GM21367 (cell line): ENCODE results near the gene SLC31A1.
"Not testable (repeated sequence)": the region's sequence is repeated elsewhere in the genome, so short reads cannot be mapped to it uniquely, and the experiment has no call there.

Experiments used
- ATAC-seq: cut with Tn5 transposase; IDR thresholded peaks from one replicate; pipeline ENCODE4 v1.9.1; 2021; ENCODE audit not compliant: unreplicated experiment

SLC31A1 gene

GRCh38 chr9:113258282-113258681 lies 36.9 kb downstream of the SLC31A1 start:
- no peak for ATAC-seq

- ATAC-seq: no peak
Observed at GRCh38 chr9:113261917-113262671, 40.8 kb downstream of the SLC31A1 start.

GRCh38 chr9:113266174-113266573 lies 44.8 kb downstream of the SLC31A1 start:
- no peak for ATAC-seq

- ATAC-seq: no peak
Observed at GRCh38 chr9:113267911-113268566, 46.7 kb downstream of the SLC31A1 start.

GRCh38 chr9:113269355-113269754 lies 48.0 kb downstream of the SLC31A1 start:
- no peak for ATAC-seq

- ATAC-seq: no peak
Observed at GRCh38 chr9:113269871-113270270, 48.5 kb downstream of the SLC31A1 start.

- ATAC-seq: peak; percentile 4
Observed at GRCh38 chr9:113274474-113275156, 53.3 kb downstream of the SLC31A1 start.

GRCh38 chr9:113275157-113276131 lies 54.1 kb downstream of the SLC31A1 start, which contains the start of the genes CDC26 and PRPF4:
Gene CDC26, minus strand, starts transcription at chr9:113275572. Its CDS starts 3,065 bp downstream, at chr9:113272507.
Gene PRPF4, plus strand, starts transcription at chr9:113275658. Its CDS starts 86 bp downstream, at chr9:113275744.
- ATAC-seq: peak; percentile 96

- no peak for ATAC-seq
Observed at GRCh38 chr9:113278840-113279239, 57.5 kb downstream of the SLC31A1 start.

- no peak for ATAC-seq
Observed at GRCh38 chr9:113281356-113281755, 60.0 kb downstream of the SLC31A1 start.

GRCh38 chr9:113289091-113289490 lies 67.7 kb downstream of the SLC31A1 start:
- ATAC-seq: no peak

GRCh38 chr9:113290052-113290607 lies 68.8 kb downstream of the SLC31A1 start:
- ATAC-seq: no peak

- no peak for ATAC-seq
Observed at GRCh38 chr9:113293285-113293878, 72.0 kb downstream of the SLC31A1 start.

GRCh38 chr9:113296247-113296646 lies 74.9 kb downstream of the SLC31A1 start:
- not testable (repeated sequence) for ATAC-seq

- no peak for ATAC-seq
Observed at GRCh38 chr9:113296796-113297558, 75.6 kb downstream of the SLC31A1 start.

GRCh38 chr9:113298311-113298710 lies 77.0 kb downstream of the SLC31A1 start:
- no peak for ATAC-seq

- no peak for ATAC-seq
Observed at GRCh38 chr9:113298924-113299770, 77.8 kb downstream of the SLC31A1 start.

GRCh38 chr9:113299800-113300292 lies 78.5 kb downstream of the SLC31A1 start:
- no peak for ATAC-seq
